NK-92 (cell line): ENCODE results near the gene FOXP2.
"Not testable (repeated sequence)": the region's sequence is repeated elsewhere in the genome, so short reads cannot be mapped to it uniquely, and the experiment has no call there.

Experiments used
- DNase-seq: peaks from one replicate; lab custom pipeline; 2025; ENCODE audit not compliant: unreplicated experiment; lab: John Stamatoyannopoulos, UW

Gene FOXP2

DNA sequence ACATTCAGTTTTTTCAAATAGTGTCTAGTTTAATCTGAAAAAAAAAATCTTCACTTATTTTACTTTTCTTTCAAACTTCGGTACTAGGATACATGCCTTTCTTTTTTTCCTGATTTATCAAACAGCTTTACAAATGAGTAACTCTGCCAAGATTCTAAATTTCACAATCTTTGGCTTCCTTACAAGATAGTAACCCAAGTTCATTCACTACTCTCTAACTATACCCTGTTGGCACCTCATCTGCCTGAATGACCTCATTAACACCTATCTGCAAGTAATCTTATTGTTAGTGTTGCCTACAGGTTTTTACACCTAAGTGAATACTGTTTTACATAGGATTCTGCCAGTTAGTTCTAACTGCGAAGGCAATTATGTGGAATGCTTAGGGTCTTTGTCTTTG, 159.8 kb downstream of the FOXP2 start:
- DNase-seq: no peak

GRCh38 chr7:114575098-114575497, 160.5 kb downstream of the FOXP2 start:
- no peak for DNase-seq

- not testable (repeated sequence) for DNase-seq
Measured at GRCh38 chr7:114580963-114581362, 166.3 kb downstream of the FOXP2 start.

DNA sequence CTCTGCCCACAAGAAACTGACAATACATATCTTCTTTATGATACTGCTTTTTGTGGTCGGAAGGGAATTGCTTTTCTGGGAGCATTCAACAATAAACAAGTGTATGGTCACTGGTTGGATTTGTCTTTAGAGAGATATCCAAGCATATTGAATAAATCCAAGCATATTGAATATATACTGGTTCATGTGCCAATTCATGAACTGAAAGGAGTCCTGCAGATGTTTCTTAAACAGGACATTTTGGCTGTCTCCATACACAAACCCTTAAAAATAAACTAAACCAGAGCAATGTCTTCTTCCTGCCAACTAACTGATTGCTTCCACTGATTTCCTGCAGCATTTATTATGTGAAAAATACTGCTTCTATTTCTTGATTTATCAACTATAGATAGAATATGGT, 173.9 kb downstream of the FOXP2 start:
- no peak for DNase-seq

DNA sequence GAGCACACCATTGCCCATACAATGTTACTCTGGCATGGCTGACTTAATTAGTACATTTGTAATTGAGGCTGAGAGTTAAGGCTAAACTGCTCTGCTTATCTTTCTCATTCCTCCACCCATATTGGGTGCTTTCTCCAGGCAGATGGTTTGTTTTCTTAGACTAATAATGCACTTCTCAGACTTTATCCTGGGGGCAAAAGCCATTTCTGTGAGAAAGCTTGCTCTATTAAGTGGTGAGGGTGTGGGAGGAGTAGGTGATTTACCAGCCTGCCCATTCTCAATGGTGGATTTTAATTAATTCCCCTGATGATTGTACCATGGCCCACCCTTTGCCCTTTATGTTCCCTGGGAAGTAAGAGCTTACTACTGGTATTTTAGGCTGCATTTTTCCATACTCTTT, 174.8 kb downstream of the FOXP2 start:
- DNase-seq: no peak

DNA sequence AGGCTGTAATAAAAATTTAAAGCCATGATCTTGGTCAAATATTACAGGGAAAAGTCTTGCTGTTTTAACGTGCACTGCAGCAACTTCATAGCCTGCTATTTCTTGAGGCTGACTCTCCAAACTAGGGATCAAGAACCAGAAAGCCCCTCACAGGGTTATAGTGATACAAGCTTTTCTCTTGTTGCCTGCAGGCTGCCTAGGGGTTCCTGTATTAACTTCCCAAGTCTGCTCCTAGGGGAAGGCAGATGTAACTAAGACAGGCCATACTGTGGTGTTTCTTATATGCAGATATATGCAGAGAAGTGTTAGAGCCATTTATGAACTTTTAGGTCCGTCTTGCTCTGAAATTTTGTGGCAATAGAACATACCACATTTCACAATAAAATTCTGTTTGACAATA, 175.7 kb downstream of the FOXP2 start:
- DNase-seq: no peak

DNA sequence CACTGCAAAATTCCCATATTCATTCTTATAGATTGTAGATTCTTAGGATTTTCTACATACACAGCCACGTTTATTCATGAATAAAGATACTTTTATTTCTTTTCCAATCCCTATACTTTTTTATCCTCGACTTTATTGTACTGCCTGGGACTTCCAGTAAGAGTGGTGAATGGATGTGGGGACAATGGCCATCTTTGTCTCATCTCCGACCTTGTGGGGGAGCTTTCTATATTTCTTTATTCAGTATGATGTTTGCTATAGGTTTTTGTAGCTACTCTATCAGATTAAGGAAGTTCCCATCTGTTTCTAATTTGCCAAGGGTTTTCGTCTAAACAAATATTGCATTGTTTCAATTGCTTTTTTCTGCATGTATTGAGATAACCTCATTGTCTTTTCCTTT, 184.3 kb downstream of the FOXP2 start:
- DNase-seq: no peak

GRCh38 chr7:114606100-114606499, 191.5 kb downstream of the FOXP2 start:
- DNase-seq: no peak

GRCh38 chr7:114608822-114609221, 194.2 kb downstream of the FOXP2 start:
- not testable (repeated sequence) for DNase-seq

- no peak for DNase-seq
Measured at GRCh38 chr7:114620208-114620607, 205.6 kb downstream of the FOXP2 start.

DNA sequence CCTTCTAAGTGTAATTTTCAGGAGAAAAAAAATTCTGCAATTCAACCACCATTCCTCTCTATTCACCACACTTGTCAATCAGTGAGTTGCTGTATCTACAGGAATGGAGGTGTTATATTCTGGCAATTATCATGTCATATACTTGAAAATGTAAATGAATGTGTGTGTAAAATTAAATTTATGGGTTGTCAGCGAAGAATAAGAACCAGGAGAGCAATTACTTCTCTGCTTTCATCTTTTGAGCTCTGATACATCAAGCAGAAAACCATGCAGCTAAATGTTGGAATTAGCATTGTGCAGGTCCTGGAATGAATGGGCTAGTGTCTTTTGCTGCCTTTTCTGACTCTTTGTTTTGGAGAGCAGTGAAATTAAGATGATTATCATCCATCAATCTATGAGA, 207.6 kb downstream of the FOXP2 start:
- DNase-seq: no peak

GRCh38 chr7:114623146-114623545, 208.5 kb downstream of the FOXP2 start:
- DNase-seq: no peak

DNA sequence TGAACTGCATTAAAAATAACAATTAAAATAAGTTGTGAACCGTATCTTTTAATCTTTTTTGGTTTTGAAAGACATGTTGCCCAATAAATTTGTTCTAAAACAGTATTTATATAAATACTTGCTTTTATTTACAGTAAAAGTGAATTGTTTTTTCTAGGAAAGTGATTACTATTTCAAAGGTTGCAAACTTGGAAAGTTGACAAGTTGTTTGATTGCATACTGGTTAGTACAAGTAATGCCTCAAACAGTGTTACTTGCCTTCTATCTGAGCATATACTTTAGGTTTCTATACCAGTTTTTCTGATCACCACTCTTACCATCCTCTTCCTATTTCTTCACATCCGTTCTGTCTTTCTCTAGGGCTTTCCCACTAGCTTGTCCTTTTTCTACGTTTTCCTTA, 212.6 kb downstream of the FOXP2 start:
- DNase-seq: no peak

GRCh38 chr7:114628362-114628761, 213.7 kb downstream of the FOXP2 start:
- no peak for DNase-seq

DNA sequence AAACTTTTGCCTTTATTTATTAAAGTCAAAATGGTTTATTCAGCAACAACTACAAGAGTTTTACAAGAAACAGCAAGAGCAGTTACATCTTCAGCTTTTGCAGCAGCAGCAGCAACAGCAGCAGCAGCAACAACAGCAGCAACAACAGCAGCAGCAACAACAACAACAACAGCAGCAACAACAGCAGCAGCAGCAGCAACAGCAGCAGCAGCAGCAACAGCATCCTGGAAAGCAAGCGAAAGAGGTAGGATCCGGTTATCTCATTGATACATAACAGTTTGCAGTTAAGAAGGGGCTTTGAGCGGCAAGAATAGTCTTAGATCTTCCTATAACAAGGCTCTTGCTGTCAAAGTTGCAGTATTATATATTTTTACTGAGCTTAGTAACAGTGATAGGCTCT, 215.1 kb downstream of the FOXP2 start:
- no peak for DNase-seq

- no peak for DNase-seq
Measured at GRCh38 chr7:114630201-114630990, 215.8 kb downstream of the FOXP2 start.

- no peak for DNase-seq
Measured at GRCh38 chr7:114631249-114631822, 216.7 kb downstream of the FOXP2 start.

DNA sequence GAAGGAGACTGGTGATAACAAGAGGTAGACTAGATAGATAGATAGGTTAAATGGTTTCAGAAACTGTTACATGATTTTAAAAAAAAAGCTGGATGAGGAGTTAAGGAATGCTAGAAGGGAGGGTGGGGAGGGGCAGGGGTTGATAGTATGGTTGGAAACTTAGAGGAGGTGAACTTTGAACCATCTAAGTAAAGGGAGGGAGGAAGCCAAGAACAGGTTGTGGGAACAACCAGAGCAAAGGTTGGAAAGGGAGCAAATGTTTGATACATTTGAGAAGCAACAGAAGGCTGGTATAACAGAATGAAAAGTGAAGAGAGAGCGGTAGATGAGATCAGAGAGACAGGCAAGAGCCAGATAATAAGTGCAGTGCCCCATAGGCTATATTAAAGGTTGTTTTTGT, 224.8 kb downstream of the FOXP2 start:
- no peak for DNase-seq

DNA sequence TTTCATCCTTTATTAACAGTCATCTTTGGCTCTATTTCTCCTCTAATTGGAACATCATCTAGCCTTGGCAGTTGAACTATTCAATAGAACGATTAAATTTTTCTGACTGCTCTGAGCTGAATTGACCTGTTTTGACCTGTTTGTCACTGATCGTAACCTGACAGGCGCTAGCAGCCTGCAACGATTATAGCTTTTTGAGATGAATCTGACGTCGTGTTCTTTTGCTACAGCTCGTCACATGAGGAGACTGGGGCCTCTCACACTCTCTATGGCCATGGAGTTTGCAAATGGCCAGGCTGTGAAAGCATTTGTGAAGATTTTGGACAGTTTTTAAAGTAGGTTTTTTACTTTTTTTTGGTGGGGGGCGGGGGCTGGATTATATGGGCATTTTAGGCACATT, 229.8 kb downstream of the FOXP2 start:
- no peak for DNase-seq

GRCh38 chr7:114645451-114645850, 230.8 kb downstream of the FOXP2 start:
- no peak for DNase-seq

GRCh38 chr7:114647518-114647917, 232.9 kb downstream of the FOXP2 start:
- DNase-seq: no peak

GRCh38 chr7:114648117-114648516, 233.5 kb downstream of the FOXP2 start:
- DNase-seq: no peak

DNA sequence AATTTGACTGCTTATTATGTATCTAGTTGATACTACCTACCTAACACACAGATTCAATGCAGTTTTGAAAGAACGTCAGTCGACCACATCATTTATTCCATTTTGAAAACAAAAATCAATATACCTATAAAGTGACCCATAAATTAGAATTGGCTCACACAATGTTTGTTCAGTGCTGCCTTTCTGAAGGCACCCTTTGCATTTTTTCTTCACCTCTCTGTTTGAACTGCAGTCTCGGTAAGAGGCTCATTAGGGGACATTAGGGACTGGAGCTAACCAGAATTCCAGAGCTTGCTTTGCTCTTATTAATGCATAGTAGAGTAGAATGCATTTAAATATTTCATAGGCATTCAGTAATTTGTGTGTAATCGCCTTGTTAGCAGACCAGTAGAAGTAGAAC, 234.1 kb downstream of the FOXP2 start:
- DNase-seq: no peak
